Activated CD4-positive, alpha-beta T cell treated with anti-CD3 and anti-CD28 coated beads, Interleukin-2, amount 50 U/mL, for 1 hour (primary cell): ENCODE data around the gene TCF12.
"Not testable (repeated sequence)": the region's sequence is repeated elsewhere in the genome, so short reads cannot be mapped to it uniquely, and the experiment has no call there.

Experiments
- DNase-seq: peaks from one replicate; pipeline ENCODE4 v3.0.0-alpha.2; 2020

TCF12 gene

DNA sequence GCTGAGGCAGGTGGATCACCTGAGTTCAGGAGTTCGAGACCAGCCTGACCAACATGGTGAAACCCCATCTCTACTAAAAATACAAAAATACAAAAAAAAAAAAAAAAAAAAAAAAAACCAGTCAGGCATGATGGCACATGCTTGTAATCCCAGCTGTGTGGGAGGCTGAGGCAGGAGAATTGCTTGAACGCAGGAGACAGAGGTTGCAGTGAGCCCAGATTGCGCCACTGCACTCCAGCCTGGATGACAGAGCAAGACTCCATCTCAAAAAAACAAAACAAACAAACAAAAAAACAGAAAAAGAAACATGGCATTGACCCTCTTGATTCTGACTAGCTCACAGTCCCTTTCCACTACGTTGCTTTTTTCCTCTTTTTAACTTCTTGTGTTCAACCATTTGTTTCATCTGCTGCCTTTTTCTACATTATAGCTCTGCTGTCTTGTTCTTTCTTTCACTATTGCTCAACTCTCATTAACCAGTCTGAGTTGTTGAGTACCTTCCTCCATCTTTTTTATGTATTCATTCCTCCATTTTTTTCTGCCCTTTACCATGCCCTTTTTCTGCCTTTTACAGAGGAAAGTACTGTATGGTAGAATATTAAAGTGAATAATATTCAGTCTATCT is 179.6 kb downstream of the TCF12 start:
- DNase-seq: not testable (repeated sequence)

DNA sequence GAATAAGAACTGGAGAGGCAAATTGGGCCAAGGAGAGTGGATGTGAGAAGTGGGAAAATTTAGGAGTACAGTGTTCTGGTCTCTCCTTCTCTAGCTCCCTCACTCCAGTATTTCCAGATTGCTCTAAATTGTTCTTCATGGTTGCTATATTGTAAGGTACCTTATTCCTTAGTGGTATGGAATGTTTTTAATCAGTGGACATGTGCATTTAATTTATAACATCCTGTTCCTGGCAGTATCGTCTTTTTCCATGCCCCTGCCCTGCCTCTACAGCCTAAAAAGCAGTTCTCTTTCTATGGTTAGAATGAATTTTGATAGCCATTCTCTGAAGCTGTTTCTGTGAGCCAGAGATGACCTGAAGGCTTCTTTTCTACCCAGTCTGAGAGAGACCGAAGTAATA is 180.5 kb downstream of the TCF12 start:
- no peak for DNase-seq

GRCh38 chr15:57100136-57100539 is 181.7 kb downstream of the TCF12 start:
- DNase-seq: no peak

- DNase-seq: no peak
Measured at GRCh38 chr15:57102858-57103257, 184.4 kb downstream of the TCF12 start.

DNA sequence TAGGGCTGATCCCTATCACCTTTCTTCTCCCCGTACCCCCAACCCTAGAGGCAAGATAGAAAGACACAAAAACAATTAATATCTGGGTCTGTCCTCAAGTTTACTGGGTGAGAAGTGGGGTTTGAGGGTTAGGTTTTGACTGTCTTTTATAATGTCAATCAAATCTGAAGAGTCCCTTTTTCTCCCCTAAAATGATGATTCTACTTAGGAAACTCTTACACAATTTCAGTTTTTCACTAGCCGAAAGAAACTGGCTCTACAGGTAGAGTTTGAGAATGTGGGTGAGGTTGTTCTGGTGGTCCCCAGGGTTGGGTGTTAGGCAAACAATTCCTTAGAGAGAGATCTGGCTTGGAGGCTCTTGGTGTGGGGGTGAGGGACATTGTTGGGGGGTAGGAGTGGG is 189.9 kb downstream of the TCF12 start:
- DNase-seq: no peak

DNA sequence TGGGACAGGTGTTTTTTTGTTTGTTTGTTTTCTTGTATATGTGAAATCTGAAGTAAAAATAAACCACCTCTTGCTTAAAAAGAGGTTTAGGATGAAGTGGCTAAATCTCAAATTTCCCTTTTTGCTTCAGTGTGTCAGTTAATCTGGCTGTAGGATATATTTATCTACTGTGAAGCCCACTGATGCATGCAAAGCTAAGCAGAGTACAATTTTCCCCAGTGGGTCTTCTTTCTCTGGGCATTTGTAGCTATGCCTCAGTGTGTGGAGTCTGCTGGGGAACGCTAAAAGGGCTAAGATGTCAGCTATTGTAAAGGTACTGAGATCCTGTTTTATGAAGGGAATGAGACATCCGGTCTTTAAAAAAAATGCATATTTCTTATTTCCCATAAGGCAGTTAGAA is 190.6 kb downstream of the TCF12 start:
- DNase-seq: no peak

DNA sequence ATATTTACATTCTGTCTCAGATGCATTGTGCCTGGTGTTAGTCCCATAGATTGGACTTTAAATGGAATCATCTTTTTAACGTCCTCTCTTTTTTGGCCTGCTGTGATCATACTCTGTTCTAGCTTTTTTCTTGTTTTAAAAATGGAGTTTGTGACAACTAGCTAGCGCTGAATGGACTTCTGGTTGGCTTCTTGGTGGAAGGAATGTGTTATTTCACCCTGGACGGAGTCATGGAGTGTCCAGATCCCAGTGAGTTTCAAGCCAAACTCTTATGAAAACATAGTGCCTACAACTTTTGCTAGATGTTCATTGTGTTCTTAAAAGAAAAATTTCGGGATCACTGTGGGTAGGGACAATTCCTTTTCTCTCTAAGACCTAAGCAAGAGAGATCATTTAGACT is 192.6 kb downstream of the TCF12 start:
- DNase-seq: no peak

DNA sequence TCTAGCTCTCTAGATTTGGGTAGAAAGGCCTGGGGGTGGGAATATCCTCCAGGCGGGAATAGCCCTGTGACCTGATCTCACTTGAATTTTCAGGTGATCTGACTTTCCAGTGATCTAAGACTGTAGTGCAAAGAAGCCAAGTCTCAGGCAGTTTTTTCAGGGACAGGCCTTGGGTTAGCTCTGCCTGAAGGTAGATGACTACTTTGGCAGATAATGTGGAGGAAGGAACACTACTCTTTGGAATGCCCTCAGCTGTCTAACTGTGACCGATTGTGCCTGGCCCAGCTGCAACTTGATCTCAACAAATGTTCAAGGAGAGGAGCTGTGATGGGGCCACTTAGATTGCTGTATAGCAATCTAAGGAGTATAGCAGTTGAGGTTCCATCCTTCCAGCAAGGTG is 193.7 kb downstream of the TCF12 start:
- DNase-seq: no peak

GRCh38 chr15:57114070-57114469 is 195.6 kb downstream of the TCF12 start:
- no peak for DNase-seq

GRCh38 chr15:57118013-57118799 is 199.8 kb downstream of the TCF12 start:
- DNase-seq: no peak

GRCh38 chr15:57122080-57122840 is 203.8 kb downstream of the TCF12 start:
- no peak for DNase-seq

DNA sequence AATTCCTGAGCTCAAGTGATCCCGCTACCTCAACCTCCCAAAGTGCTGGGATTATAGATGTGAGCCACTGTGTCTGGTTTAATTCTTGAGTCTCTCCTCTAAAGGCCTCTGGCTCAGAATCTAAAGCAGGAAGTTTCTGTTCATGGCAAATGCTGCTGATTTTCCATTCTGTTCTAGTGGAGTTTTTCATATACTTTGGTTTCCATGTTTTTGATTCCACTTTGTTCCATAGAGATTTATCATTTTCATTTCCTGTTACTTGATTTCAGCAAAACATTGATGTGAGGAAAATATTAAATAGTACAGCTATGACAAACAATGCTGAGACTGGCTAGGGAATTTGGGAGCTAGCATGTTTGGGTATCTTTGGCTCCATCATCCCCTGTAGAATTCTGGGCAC is 205.6 kb downstream of the TCF12 start:
- no peak for DNase-seq

GRCh38 chr15:57129064-57129463 is 210.6 kb downstream of the TCF12 start:
- no peak for DNase-seq

GRCh38 chr15:57130956-57131355 is 212.5 kb downstream of the TCF12 start:
- no peak for DNase-seq

- DNase-seq: no peak
Measured at GRCh38 chr15:57133127-57133968, 214.9 kb downstream of the TCF12 start.

GRCh38 chr15:57134071-57134605 is 215.7 kb downstream of the TCF12 start:
- DNase-seq: no peak

DNA sequence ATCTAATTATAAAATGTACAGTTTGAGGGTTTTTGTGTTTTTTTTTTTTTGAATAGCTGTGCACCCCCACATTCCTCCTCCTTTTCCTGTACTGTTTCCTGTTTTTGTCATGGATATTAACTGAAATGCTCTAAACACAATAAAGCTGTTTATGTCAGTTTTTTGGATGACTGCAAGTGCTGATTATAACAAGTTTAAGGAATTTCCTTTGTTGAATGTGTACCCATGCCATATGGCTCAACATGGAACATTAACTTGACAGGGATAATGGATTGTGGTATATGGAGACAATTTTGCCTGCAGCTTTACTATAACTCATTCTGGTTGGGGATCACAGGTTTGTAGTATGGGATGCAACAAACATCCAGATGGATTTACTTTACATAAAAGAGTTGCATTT is 216.4 kb downstream of the TCF12 start:
- no peak for DNase-seq

- DNase-seq: no peak
Measured at GRCh38 chr15:57135800-57136199, 217.4 kb downstream of the TCF12 start.

- DNase-seq: no peak
Measured at GRCh38 chr15:57138349-57138788, 219.9 kb downstream of the TCF12 start.

DNA sequence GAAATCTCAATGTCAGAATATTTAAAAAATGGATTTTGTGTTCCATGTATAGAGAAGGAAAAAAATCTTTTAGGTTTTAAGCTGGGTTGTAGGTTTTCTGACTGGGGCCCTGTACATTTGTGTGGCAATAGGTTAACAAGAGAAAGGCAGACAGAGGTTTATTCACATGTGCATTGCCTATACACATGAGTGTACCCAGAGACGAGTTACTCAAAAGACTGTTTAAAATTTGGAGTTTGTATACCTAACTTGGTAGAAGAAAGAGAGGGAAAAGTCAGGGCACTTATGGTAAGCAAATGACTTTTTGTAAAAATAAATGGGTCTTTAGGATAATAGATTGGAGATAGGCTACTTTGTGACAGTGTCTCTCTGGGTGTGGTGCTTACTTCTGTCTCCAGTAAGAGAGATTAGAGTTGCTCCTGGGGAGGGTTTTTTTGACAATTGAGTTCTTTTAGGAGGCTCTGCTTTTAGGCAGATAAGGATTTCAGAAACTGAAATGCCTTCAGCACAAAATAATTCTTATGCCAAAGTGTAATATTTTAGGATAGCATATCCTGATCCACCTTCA is 225.2 kb downstream of the TCF12 start:
- no peak for DNase-seq

DNA sequence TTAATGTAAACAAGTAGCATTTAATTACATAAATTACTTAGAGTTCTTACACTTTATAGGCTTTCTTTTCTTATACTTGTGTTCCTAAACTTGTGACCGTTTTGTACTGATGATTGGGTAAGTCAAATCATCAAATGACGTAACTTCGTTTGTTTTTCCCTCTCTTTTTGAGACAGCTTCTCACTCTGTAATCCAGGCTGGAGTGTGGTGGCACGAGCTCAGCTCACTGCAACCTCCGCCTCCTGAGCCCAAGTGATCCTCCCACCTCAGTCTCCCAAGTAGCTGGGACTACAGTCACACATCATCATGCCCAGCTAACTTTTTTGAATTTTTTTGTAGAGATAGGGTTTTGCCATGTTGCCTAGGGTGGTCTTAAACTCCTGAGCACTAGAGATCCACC is 226.0 kb downstream of the TCF12 start:
- DNase-seq: no peak

DNA sequence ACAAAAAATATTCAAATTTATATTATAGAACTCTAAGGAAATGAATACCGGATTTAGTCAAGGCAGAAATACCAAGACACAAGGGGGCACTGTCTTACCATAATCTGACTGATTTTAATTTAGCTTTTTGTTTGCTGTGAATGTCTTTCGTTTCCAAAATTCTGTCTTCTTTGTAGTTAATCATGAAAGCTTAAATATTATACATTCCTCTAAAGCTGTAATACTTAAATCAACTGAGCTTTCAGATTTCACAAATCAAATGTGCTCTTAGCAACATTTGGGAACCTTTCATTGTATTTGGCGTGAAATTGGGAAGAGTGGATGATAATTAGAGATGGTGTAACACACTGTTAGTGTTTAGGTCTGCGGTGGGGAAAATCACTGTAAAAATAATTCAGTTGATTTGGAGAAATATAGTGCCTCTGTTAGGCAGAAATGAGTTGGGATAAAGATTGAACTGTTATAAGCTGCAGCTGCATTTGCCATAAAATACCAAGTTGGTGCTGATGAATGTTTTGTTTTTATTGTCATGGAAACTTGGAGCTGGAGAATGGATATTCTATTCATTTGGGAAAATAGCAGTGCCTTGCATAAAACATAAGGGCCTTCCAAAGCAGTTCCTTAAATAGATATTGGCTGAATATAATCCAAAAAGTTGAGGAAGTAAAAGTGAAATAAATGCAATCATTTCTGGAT is 228.2 kb downstream of the TCF12 start:
- no peak for DNase-seq
